ENCODE measurements around the gene DENND2A.
"Not testable (repeated sequence)": the region's sequence is repeated elsewhere in the genome, so short reads cannot be mapped to it uniquely, and the experiment has no call there.

DENND2A gene

GRCh38 chr7:140512317-140513000 is 128.2 kb downstream of the DENND2A start:
- H3K9ac ChIP-seq (ENCODE audit: low read length), result no peak overlapping the region
- H3K4me2 ChIP-seq (ENCODE audit: low read length), result no peak overlapping the region
- H3K4ac ChIP-seq (ENCODE audit: low read depth, low read length), result no peak overlapping the region
- H2BK120ac ChIP-seq (ENCODE audit: insufficient read depth, low read length, poor library complexity), result no peak overlapping the region
- no peaks in the 10 kb centered on the region for H3K79me1 ChIP-seq (ENCODE audit: low read length)
- WGBS (ENCODE audit: extremely low coverage, insufficient coverage, insufficient read length), result no CpG with 5 or more reads among the region's 9 CpGs
- no peak overlapping the region for H3K27ac ChIP-seq (ENCODE audit: low read depth, low read length)
- H3K4me3 ChIP-seq (ENCODE audit: low read depth, low read length), result no peak overlapping the region
- H3K27me3 ChIP-seq (ENCODE audit: insufficient read depth, low read length), result no peaks in the 10 kb centered on the region
- no peak overlapping the region for H4K91ac ChIP-seq (ENCODE audit: low read depth, low read length)
- H2AK5ac ChIP-seq (ENCODE audit: low read length), result no peak overlapping the region
- DNase-seq, result peak; percentile 56 to 71
- peaks cover 0 to 3% of the 10 kb centered on the region in 2 experiments for H3K4me1 ChIP-seq (ENCODE audit: control insufficient read depth in 1 of 2, insufficient read depth in 2 of 2, low read length in 2 of 2)
- no peak overlapping the region for H2BK12ac ChIP-seq (ENCODE audit: low read length)
- H2BK5ac ChIP-seq (ENCODE audit: low read depth, low read length, poor library complexity), result no peak overlapping the region
- H3K9me3 ChIP-seq (ENCODE audit: insufficient read depth, low read depth, low read length), result no peaks in the 10 kb centered on the region
- H3K14ac ChIP-seq (ENCODE audit: low read length), result no peak overlapping the region
- no peaks in the 10 kb centered on the region for H3K36me3 ChIP-seq (ENCODE audit: control insufficient read depth in 1 of 2, insufficient read depth in 2 of 2, low read length in 2 of 2)
- no peak overlapping the region for H3K18ac ChIP-seq (ENCODE audit: low read length)
- H4K8ac ChIP-seq (ENCODE audit: low read depth, low read length), result no peak overlapping the region
- no peak overlapping the region for H3K23ac ChIP-seq (ENCODE audit: low read length)
- no peak overlapping the region for H4K12ac ChIP-seq (ENCODE audit: low read depth, low read length)
- H3K79me2 ChIP-seq (ENCODE audit: control insufficient read depth, insufficient read depth, low read length, poor library complexity), result no peaks in the 10 kb centered on the region
- no peak overlapping the region for H2AFZ ChIP-seq (ENCODE audit: insufficient read depth, low read length, poor library complexity)

- H2BK12ac ChIP-seq (ENCODE audit: low read length), result no peak overlapping the region
- peaks cover 4% of the 10 kb centered on the region for H3K79me1 ChIP-seq (ENCODE audit: low read length)
- H2BK120ac ChIP-seq (ENCODE audit: insufficient read depth, low read length, poor library complexity), result no peak overlapping the region
- no peaks in the 10 kb centered on the region for H3K36me3 ChIP-seq (ENCODE audit: control insufficient read depth in 1 of 2, insufficient read depth in 2 of 2, low read length in 2 of 2)
- no CpG with 5 or more reads among the region's 5 CpGs for WGBS (ENCODE audit: extremely low coverage, insufficient coverage, insufficient read length)
- H3K18ac ChIP-seq (ENCODE audit: low read length), result no peak overlapping the region
- no peak overlapping the region for H3K9ac ChIP-seq (ENCODE audit: low read length)
- no peaks in the 10 kb centered on the region for H3K27me3 ChIP-seq (ENCODE audit: insufficient read depth, low read length)
- H3K23ac ChIP-seq (ENCODE audit: low read length), result no peak overlapping the region
- DNase-seq, result peak; percentile 76 to 84
- H3K4ac ChIP-seq (ENCODE audit: low read depth, low read length), result no peak overlapping the region
- H3K79me2 ChIP-seq (ENCODE audit: control insufficient read depth, insufficient read depth, low read length, poor library complexity), result no peaks in the 10 kb centered on the region
- H2AK5ac ChIP-seq (ENCODE audit: low read length), result no peak overlapping the region
- peaks cover 6 to 11% of the 10 kb centered on the region in 2 experiments for H3K4me1 ChIP-seq (ENCODE audit: control insufficient read depth in 1 of 2, insufficient read depth in 2 of 2, low read length in 2 of 2)
- H3K14ac ChIP-seq (ENCODE audit: low read length), result no peak overlapping the region
- no peak overlapping the region for H4K8ac ChIP-seq (ENCODE audit: low read depth, low read length)
- no peak overlapping the region for H4K12ac ChIP-seq (ENCODE audit: low read depth, low read length)
- H3K4me2 ChIP-seq (ENCODE audit: low read length), result no peak overlapping the region
- H3K4me3 ChIP-seq (ENCODE audit: low read depth, low read length), result no peak overlapping the region
- no peak overlapping the region for H2AFZ ChIP-seq (ENCODE audit: insufficient read depth, low read length, poor library complexity)
- no peak overlapping the region for H2BK5ac ChIP-seq (ENCODE audit: low read depth, low read length, poor library complexity)
- H4K91ac ChIP-seq (ENCODE audit: low read depth, low read length), result no peak overlapping the region
- no peak overlapping the region for H3K27ac ChIP-seq (ENCODE audit: low read depth, low read length)
- no peaks in the 10 kb centered on the region for H3K9me3 ChIP-seq (ENCODE audit: insufficient read depth, low read depth, low read length)
Observed at GRCh38 chr7:140509789-140510188, 130.8 kb downstream of the DENND2A start.

- H2AFZ ChIP-seq (ENCODE audit: insufficient read depth, low read length, poor library complexity); H3K4me3 ChIP-seq (ENCODE audit: low read depth, low read length); H3K4ac ChIP-seq (ENCODE audit: low read depth, low read length); H4K8ac ChIP-seq (ENCODE audit: low read depth, low read length); H3K4me2 ChIP-seq (ENCODE audit: low read length); H2BK120ac ChIP-seq (ENCODE audit: insufficient read depth, low read length, poor library complexity); H3K27me3 ChIP-seq (ENCODE audit: insufficient read depth, low read length); H3K23ac ChIP-seq (ENCODE audit: low read length); H3K9ac ChIP-seq (ENCODE audit: low read length); H3K79me1 ChIP-seq (ENCODE audit: low read length); H4K12ac ChIP-seq (ENCODE audit: low read depth, low read length); H3K36me3 ChIP-seq (ENCODE audit: control insufficient read depth in 1 of 2, insufficient read depth in 2 of 2, low read length in 2 of 2); H2BK12ac ChIP-seq (ENCODE audit: low read length); H4K91ac ChIP-seq (ENCODE audit: low read depth, low read length); H2BK5ac ChIP-seq (ENCODE audit: low read depth, low read length, poor library complexity); H3K27ac ChIP-seq (ENCODE audit: low read depth, low read length); H2AK5ac ChIP-seq (ENCODE audit: low read length); H3K18ac ChIP-seq (ENCODE audit: low read length); H3K79me2 ChIP-seq (ENCODE audit: control insufficient read depth, insufficient read depth, low read length, poor library complexity); H3K9me3 ChIP-seq (ENCODE audit: insufficient read depth, low read depth, low read length); H3K14ac ChIP-seq (ENCODE audit: low read length); DNase-seq: not testable (repeated sequence)
- WGBS (ENCODE audit: extremely low coverage, insufficient coverage, insufficient read length), result no CpG with 5 or more reads among the region's 6 CpGs
- peaks cover 6 to 11% of the 10 kb centered on the region in 2 experiments for H3K4me1 ChIP-seq (ENCODE audit: control insufficient read depth in 1 of 2, insufficient read depth in 2 of 2, low read length in 2 of 2)
Observed at GRCh38 chr7:140507556-140507955, 133.1 kb downstream of the DENND2A start.

GRCh38 chr7:140506788-140507464 is 133.7 kb downstream of the DENND2A start:
- Histone ChIP-seq H3K18ac (ENCODE audit: low read length) (peak overlapping the region; percentile 38), H4K91ac (ENCODE audit: low read depth, low read length) (peak overlapping the region; percentile 45), H3K4me3 (ENCODE audit: low read depth, low read length) (no peak overlapping the region), H3K23ac (ENCODE audit: low read length) (no peak overlapping the region), H3K9ac (ENCODE audit: low read length) (no peak overlapping the region), H3K79me2 (ENCODE audit: control insufficient read depth, insufficient read depth, low read length, poor library complexity) (no peaks in the 10 kb centered on the region), H3K27me3 (ENCODE audit: insufficient read depth, low read length) (no peaks in the 10 kb centered on the region), H2AK5ac (ENCODE audit: low read length) (peak overlapping the region; percentile 51), H3K27ac (ENCODE audit: low read depth, low read length) (peak overlapping the region; percentile 3), H3K79me1 (ENCODE audit: low read length) (peaks cover 4% of the 10 kb centered on the region), H3K9me3 (ENCODE audit: insufficient read depth, low read depth, low read length) (no peaks in the 10 kb centered on the region), H2BK5ac (ENCODE audit: low read depth, low read length, poor library complexity) (peak overlapping the region; percentile 17), H2BK120ac (ENCODE audit: insufficient read depth, low read length, poor library complexity) (peak overlapping the region; percentile 41), H2AFZ (ENCODE audit: insufficient read depth, low read length, poor library complexity) (peak overlapping the region; percentile 23), H3K14ac (ENCODE audit: low read length) (no peak overlapping the region), H3K4me1 (ENCODE audit: control insufficient read depth in 1 of 2, insufficient read depth in 2 of 2, low read length in 2 of 2) (peaks cover 6 to 11% of the 10 kb centered on the region in 2 experiments), H4K8ac (ENCODE audit: low read depth, low read length) (no peak overlapping the region), H3K4me2 (ENCODE audit: low read length) (peak overlapping the region; percentile 35), H3K36me3 (ENCODE audit: control insufficient read depth in 1 of 2, insufficient read depth in 2 of 2, low read length in 2 of 2) (no peaks in the 10 kb centered on the region), H2BK12ac (ENCODE audit: low read length) (peak overlapping the region; percentile 67), H4K12ac (ENCODE audit: low read depth, low read length) (peak overlapping the region; percentile 17), H3K4ac (ENCODE audit: low read depth, low read length) (no peak overlapping the region)
- no peak for DNase-seq
- WGBS (ENCODE audit: extremely low coverage, insufficient coverage, insufficient read length), result no CpG with 5 or more reads among the region's 5 CpGs
